GM12891 (cell line): Measurements from ENCODE around the gene FTSJ3.

Experiments used
- PAX5 ChIP-seq: IDR thresholded peaks from 2 replicates; pipeline ENCODE4 v1.6.1; 2011; ENCODE audit warnings: low read length, moderate library complexity, mild to moderate bottlenecking; ENCODE audit not compliant: insufficient read depth, severe bottlenecking
- POLR2A ChIP-seq: IDR thresholded peaks from 2 replicates; pipeline ENCODE4 v1.6.1; 2011; ENCODE audit warnings: low read depth, low read length, control low read depth
- POLR2AphosphoS5 ChIP-seq: IDR thresholded peaks from 2 replicates; pipeline ENCODE4 v1.6.1; 2011; ENCODE audit warnings: low read depth, low read length, control low read depth
- POU2F2 ChIP-seq: IDR thresholded peaks from 2 replicates; pipeline ENCODE4 v1.6.1; 2011; ENCODE audit warnings: low read depth, mild to moderate bottlenecking, control low read depth, low read length, moderate library complexity
- SPI1 ChIP-seq: IDR thresholded peaks from 2 replicates; pipeline ENCODE4 v1.6.1; 2011; ENCODE audit warnings: low read depth, low read length, control low read depth
- TAF1 ChIP-seq: IDR thresholded peaks from 2 replicates; pipeline ENCODE4 v1.6.1; 2011; ENCODE audit warnings: low read depth, low read length, control low read depth

- no peak for TF ChIP-seq TAF1
- TF ChIP-seq POLR2A: no peak
- no peak for TF ChIP-seq POLR2AphosphoS5
- TF ChIP-seq SPI1: no peak
- no peak for TF ChIP-seq POU2F2
- TF ChIP-seq PAX5: no peak
Observed at GRCh38 chr17:63822537-63822936, 4.9 kb downstream of the FTSJ3 start.
